ENCODE data around the gene DDX1.
"Not testable (repeated sequence)": the region's sequence is repeated elsewhere in the genome, so short reads cannot be mapped to it uniquely, and the experiment has no call there.

DDX1 gene

GRCh38 chr2:15619076-15619475 is 27.4 kb downstream of the DDX1 start:
- H3K4me3 ChIP-seq (ENCODE audit: low read depth, low read length), result no peak overlapping the region
- H3K27ac ChIP-seq (ENCODE audit: low read depth, low read length), result no peak overlapping the region
- H3K4me1 ChIP-seq (ENCODE audit: control insufficient read depth, insufficient read depth, low read length), result no peaks in the 10 kb centered on the region
- H3K9ac ChIP-seq (ENCODE audit: low read length), result no peak overlapping the region
- H3K9me3 ChIP-seq (ENCODE audit: control insufficient read depth, insufficient read depth, low read depth, low read length), result no peaks in the 10 kb centered on the region
- H3K27me3 ChIP-seq (ENCODE audit: control insufficient read depth, insufficient read depth, low read length), result no peaks in the 10 kb centered on the region
- H3K36me3 ChIP-seq (ENCODE audit: control insufficient read depth, insufficient read depth, low read length), result peaks cover 92% of the 10 kb centered on the region

- H3K9me3 ChIP-seq (ENCODE audit: control insufficient read depth, insufficient read depth, low read depth, low read length), result no peaks in the 10 kb centered on the region
- H3K4me1 ChIP-seq (ENCODE audit: control insufficient read depth, insufficient read depth, low read length), result no peaks in the 10 kb centered on the region
- no peak overlapping the region for H3K27ac ChIP-seq (ENCODE audit: low read depth, low read length)
- H3K36me3 ChIP-seq (ENCODE audit: control insufficient read depth, insufficient read depth, low read length), result peaks cover 92% of the 10 kb centered on the region
- no peak overlapping the region for H3K9ac ChIP-seq (ENCODE audit: low read length)
- no peaks in the 10 kb centered on the region for H3K27me3 ChIP-seq (ENCODE audit: control insufficient read depth, insufficient read depth, low read length)
- no peak overlapping the region for H3K4me3 ChIP-seq (ENCODE audit: low read depth, low read length)
Observed at GRCh38 chr2:15619510-15619909, 27.8 kb downstream of the DDX1 start.

GRCh38 chr2:15619938-15620337 is 28.3 kb downstream of the DDX1 start:
- no peak overlapping the region for H3K4me3 ChIP-seq (ENCODE audit: low read depth, low read length)
- H3K27me3 ChIP-seq (ENCODE audit: control insufficient read depth, insufficient read depth, low read length), result no peaks in the 10 kb centered on the region
- no peak overlapping the region for H3K27ac ChIP-seq (ENCODE audit: low read depth, low read length)
- H3K9ac ChIP-seq (ENCODE audit: low read length), result no peak overlapping the region
- no peaks in the 10 kb centered on the region for H3K9me3 ChIP-seq (ENCODE audit: control insufficient read depth, insufficient read depth, low read depth, low read length)
- H3K36me3 ChIP-seq (ENCODE audit: control insufficient read depth, insufficient read depth, low read length), result peaks cover 94% of the 10 kb centered on the region
- H3K4me1 ChIP-seq (ENCODE audit: control insufficient read depth, insufficient read depth, low read length), result no peaks in the 10 kb centered on the region

GRCh38 chr2:15620340-15620739 is 28.7 kb downstream of the DDX1 start:
- H3K36me3 ChIP-seq (ENCODE audit: control insufficient read depth, insufficient read depth, low read length), result peaks cover 94% of the 10 kb centered on the region
- no peak overlapping the region for H3K27ac ChIP-seq (ENCODE audit: low read depth, low read length)
- H3K4me1 ChIP-seq (ENCODE audit: control insufficient read depth, insufficient read depth, low read length), result no peaks in the 10 kb centered on the region
- no peak overlapping the region for H3K9ac ChIP-seq (ENCODE audit: low read length)
- no peak overlapping the region for H3K4me3 ChIP-seq (ENCODE audit: low read depth, low read length)
- no peaks in the 10 kb centered on the region for H3K27me3 ChIP-seq (ENCODE audit: control insufficient read depth, insufficient read depth, low read length)
- no peaks in the 10 kb centered on the region for H3K9me3 ChIP-seq (ENCODE audit: control insufficient read depth, insufficient read depth, low read depth, low read length)

DNA sequence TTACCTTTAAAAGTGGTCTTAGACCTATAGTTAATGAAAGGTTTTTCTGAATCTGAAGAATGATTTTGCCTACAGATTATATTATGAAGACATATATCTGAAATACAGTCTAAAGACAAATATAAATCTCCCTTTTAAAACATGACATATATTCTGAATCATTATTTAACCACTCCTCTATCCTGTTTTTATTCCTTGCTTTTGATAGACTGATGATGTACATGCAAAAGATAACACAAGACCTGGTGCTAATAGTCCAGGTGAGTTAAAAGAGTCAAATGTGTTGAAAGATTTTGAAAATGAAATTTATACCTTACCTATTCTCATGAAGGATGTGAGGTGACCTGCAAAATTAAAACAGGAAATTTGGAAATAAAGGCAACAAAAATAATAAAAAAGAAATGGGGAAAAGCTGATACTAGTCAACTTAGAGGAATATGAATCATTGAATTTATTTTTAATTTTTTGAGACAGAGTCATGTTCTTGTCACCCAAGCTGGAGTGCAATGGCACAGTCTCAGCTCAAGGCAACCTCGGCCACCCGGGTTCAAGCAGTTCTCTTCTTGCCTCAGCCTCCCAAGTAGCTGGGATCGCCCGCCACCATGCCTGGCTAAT is 29.3 kb downstream of the DDX1 start:
- Histone ChIP-seq H3K27ac (ENCODE audit: low read depth, low read length) (no peak overlapping the region), H3K36me3 (ENCODE audit: control insufficient read depth, insufficient read depth, low read length) (peaks cover 97% of the 10 kb centered on the region)

GRCh38 chr2:15621472-15621870 is 29.8 kb downstream of the DDX1 start:
- H3K27ac ChIP-seq (ENCODE audit: low read depth, low read length); H3K4me3 ChIP-seq (ENCODE audit: low read depth, low read length); H3K9me3 ChIP-seq (ENCODE audit: control insufficient read depth, insufficient read depth, low read depth, low read length); H3K4me1 ChIP-seq (ENCODE audit: control insufficient read depth, insufficient read depth, low read length); H3K27me3 ChIP-seq (ENCODE audit: control insufficient read depth, insufficient read depth, low read length); H3K9ac ChIP-seq (ENCODE audit: low read length): not testable (repeated sequence)
- H3K36me3 ChIP-seq (ENCODE audit: control insufficient read depth, insufficient read depth, low read length), result peaks cover 98% of the 10 kb centered on the region

More for the DNA sequence above, 29.3 kb downstream of the DDX1 start:
- H3K4me3 ChIP-seq (ENCODE audit: low read depth, low read length), result no peak overlapping the region
- H3K9me3 ChIP-seq (ENCODE audit: control insufficient read depth, insufficient read depth, low read depth, low read length), result no peaks in the 10 kb centered on the region
- H3K4me1 ChIP-seq (ENCODE audit: control insufficient read depth, insufficient read depth, low read length), result no peaks in the 10 kb centered on the region
- H3K9ac ChIP-seq (ENCODE audit: low read length), result no peak overlapping the region
- H3K27me3 ChIP-seq (ENCODE audit: control insufficient read depth, insufficient read depth, low read length), result no peaks in the 10 kb centered on the region

- Histone ChIP-seq H3K27me3 (ENCODE audit: control insufficient read depth, insufficient read depth, low read length) (no peaks in the 10 kb centered on the region), H3K9me3 (ENCODE audit: control insufficient read depth, insufficient read depth, low read depth, low read length) (no peaks in the 10 kb centered on the region), H3K4me1 (ENCODE audit: control insufficient read depth, insufficient read depth, low read length) (no peaks in the 10 kb centered on the region), H3K36me3 (ENCODE audit: control insufficient read depth, insufficient read depth, low read length) (peaks cover 99% of the 10 kb centered on the region), H3K27ac (ENCODE audit: low read depth, low read length) (no peak overlapping the region), H3K9ac (ENCODE audit: low read length) (no peak overlapping the region), H3K4me3 (ENCODE audit: low read depth, low read length) (no peak overlapping the region)
Observed at GRCh38 chr2:15622214-15622613, 30.5 kb downstream of the DDX1 start.

DNA sequence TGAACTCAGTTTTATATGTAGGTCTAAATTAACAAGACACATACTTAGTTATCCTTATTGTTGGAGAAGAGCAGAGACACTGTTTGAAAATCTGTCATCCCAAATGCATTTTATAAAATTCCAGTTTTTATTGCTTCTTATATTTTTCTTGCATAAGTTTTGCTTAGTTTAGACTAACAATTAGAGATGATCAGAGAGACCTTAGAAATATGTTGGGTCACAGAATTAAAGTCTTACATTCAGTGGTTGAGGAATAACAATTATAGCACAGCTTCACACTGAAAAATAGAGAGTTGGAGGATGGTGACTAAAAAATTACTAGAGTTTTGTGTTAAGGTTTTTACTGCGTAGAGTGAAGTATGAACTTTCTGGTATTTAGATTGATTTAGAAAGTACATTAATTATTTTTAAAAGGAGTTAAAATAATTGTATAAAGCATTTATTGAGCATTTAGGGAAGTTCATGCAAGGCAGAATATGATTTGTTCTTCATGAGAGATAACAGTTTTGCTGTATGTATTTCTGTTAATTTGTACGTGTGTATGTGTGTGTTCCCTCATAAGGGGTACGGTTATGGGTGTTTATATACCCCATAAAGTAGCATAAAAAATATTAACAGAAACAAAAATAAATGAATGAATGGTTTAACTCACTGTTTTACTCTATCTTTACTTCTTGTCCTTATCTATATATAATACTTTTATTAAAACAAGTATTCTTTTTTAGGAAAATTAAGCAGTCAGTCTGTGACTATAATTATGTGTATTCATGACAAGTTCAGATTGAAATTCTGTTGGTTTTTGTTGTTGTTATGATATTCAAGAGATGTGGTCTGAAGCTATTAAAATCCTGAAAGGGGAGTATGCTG is 31.2 kb downstream of the DDX1 start:
- Histone ChIP-seq H3K9me3 (ENCODE audit: control insufficient read depth, insufficient read depth, low read depth, low read length) (no peaks in the 10 kb centered on the region), H3K4me1 (ENCODE audit: control insufficient read depth, insufficient read depth, low read length) (no peaks in the 10 kb centered on the region), H3K27ac (ENCODE audit: low read depth, low read length) (no peak overlapping the region), H3K9ac (ENCODE audit: low read length) (no peak overlapping the region), H3K4me3 (ENCODE audit: low read depth, low read length) (no peak overlapping the region), H3K36me3 (ENCODE audit: control insufficient read depth, insufficient read depth, low read length) (peaks cover 100% of the 10 kb centered on the region), H3K27me3 (ENCODE audit: control insufficient read depth, insufficient read depth, low read length) (no peaks in the 10 kb centered on the region)

DNA sequence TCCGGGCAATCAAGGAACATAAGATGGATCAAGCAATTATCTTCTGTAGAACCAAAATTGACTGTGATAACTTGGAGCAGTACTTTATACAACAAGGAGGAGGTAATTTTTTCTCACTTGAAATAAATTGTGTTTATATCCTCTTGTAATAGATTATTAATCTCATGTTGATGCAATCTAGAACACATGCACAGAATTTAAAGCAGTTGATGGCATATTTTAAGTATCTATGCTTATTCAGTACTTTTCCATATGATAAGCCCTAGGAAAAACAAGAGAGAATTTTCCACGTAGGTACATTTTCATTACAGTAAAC is 31.8 kb downstream of the DDX1 start:
- Histone ChIP-seq H3K4me3 (ENCODE audit: low read depth, low read length) (no peak overlapping the region), H3K9me3 (ENCODE audit: control insufficient read depth, insufficient read depth, low read depth, low read length) (no peaks in the 10 kb centered on the region), H3K4me1 (ENCODE audit: control insufficient read depth, insufficient read depth, low read length) (no peaks in the 10 kb centered on the region), H3K27ac (ENCODE audit: low read depth, low read length) (no peak overlapping the region), H3K27me3 (ENCODE audit: control insufficient read depth, insufficient read depth, low read length) (no peaks in the 10 kb centered on the region), H3K9ac (ENCODE audit: low read length) (no peak overlapping the region), H3K36me3 (ENCODE audit: control insufficient read depth, insufficient read depth, low read length) (peaks cover 100% of the 10 kb centered on the region)

GRCh38 chr2:15623898-15624541 is 32.4 kb downstream of the DDX1 start:
- H3K9me3 ChIP-seq (ENCODE audit: control insufficient read depth, insufficient read depth, low read depth, low read length), result no peaks in the 10 kb centered on the region
- no peaks in the 10 kb centered on the region for H3K27me3 ChIP-seq (ENCODE audit: control insufficient read depth, insufficient read depth, low read length)
- no peak overlapping the region for H3K27ac ChIP-seq (ENCODE audit: low read depth, low read length)
- peaks cover 99% of the 10 kb centered on the region for H3K36me3 ChIP-seq (ENCODE audit: control insufficient read depth, insufficient read depth, low read length)
- H3K4me3 ChIP-seq (ENCODE audit: low read depth, low read length), result no peak overlapping the region
- no peak overlapping the region for H3K9ac ChIP-seq (ENCODE audit: low read length)
- no peaks in the 10 kb centered on the region for H3K4me1 ChIP-seq (ENCODE audit: control insufficient read depth, insufficient read depth, low read length)

GRCh38 chr2:15624903-15625302 is 33.2 kb downstream of the DDX1 start:
- Histone ChIP-seq H3K4me1 (ENCODE audit: control insufficient read depth, insufficient read depth, low read length) (no peaks in the 10 kb centered on the region), H3K27me3 (ENCODE audit: control insufficient read depth, insufficient read depth, low read length) (no peaks in the 10 kb centered on the region), H3K9me3 (ENCODE audit: control insufficient read depth, insufficient read depth, low read depth, low read length) (no peaks in the 10 kb centered on the region), H3K27ac (ENCODE audit: low read depth, low read length) (no peak overlapping the region), H3K36me3 (ENCODE audit: control insufficient read depth, insufficient read depth, low read length) (peaks cover 99% of the 10 kb centered on the region), H3K9ac (ENCODE audit: low read length) (no peak overlapping the region), H3K4me3 (ENCODE audit: low read depth, low read length) (no peak overlapping the region)

All from HUES6 (cell line).